NB4 (cell line): ENCODE data around the gene ANKLE1.
A peak's percentile ranks its signal among the peaks of the same experiment; 100 is the strongest.

Experiments
- DNase-seq: peaks from one replicate; pipeline ENCODE4 v3.0.0; 2010; ENCODE audit warnings: low read depth
- H3K4me3 ChIP-seq: one replicate; pipeline ENCODE4 v1.5.1; 2011; ENCODE audit warnings: mild to moderate bottlenecking, low read depth, low read length, moderate library complexity
- MYC ChIP-seq: IDR thresholded peaks from 2 replicates; pipeline ENCODE4 v1.6.1; 2011; ENCODE audit warnings: low read depth, low read length
- POLR2A ChIP-seq: IDR thresholded peaks from 2 replicates; pipeline ENCODE4 v1.6.1; 2011; ENCODE audit warnings: mild to moderate bottlenecking; ENCODE audit not compliant: insufficient read length; ENCODE audit errors: extremely low read depth
- TF ChIP-seq, protein P1 (sequence below): IDR thresholded peaks from one replicate; pipeline ENCODE4 v1.5.1; 2012; ENCODE audit warnings: low read depth, low read length
- TF ChIP-seq, protein P2 (sequence below): IDR thresholded peaks from 2 replicates; pipeline ENCODE4 v1.6.1; 2011; ENCODE audit warnings: low read depth, low read length

Gene ANKLE1

GRCh38 chr19:17279436-17279835 is 2.3 kb upstream of the ANKLE1 start:
- DNase-seq = no peak
- H3K4me3 ChIP-seq = no peak overlapping the region

GRCh38 chr19:17282488-17283125 is 906 bp downstream of the ANKLE1 start:
- H3K4me3 ChIP-seq = peak overlapping the region; percentile 90
- peak; percentile 93 for DNase-seq
- TF ChIP-seq, protein P1, sequence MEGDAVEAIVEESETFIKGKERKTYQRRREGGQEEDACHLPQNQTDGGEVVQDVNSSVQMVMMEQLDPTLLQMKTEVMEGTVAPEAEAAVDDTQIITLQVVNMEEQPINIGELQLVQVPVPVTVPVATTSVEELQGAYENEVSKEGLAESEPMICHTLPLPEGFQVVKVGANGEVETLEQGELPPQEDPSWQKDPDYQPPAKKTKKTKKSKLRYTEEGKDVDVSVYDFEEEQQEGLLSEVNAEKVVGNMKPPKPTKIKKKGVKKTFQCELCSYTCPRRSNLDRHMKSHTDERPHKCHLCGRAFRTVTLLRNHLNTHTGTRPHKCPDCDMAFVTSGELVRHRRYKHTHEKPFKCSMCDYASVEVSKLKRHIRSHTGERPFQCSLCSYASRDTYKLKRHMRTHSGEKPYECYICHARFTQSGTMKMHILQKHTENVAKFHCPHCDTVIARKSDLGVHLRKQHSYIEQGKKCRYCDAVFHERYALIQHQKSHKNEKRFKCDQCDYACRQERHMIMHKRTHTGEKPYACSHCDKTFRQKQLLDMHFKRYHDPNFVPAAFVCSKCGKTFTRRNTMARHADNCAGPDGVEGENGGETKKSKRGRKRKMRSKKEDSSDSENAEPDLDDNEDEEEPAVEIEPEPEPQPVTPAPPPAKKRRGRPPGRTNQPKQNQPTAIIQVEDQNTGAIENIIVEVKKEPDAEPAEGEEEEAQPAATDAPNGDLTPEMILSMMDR = peak; percentile 69
- TF ChIP-seq POLR2A (peak; percentile 48), MYC (peak; percentile 63; the same call in 1 of the 2 replicates)
- TF ChIP-seq, protein P2, sequence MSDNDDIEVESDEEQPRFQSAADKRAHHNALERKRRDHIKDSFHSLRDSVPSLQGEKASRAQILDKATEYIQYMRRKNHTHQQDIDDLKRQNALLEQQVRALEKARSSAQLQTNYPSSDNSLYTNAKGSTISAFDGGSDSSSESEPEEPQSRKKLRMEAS = peak; percentile 81

More at GRCh38 chr19:17279436-17279835, 2.3 kb upstream of the ANKLE1 start:
- TF ChIP-seq, protein P2 = no peak
- TF ChIP-seq POLR2A = no peak
- TF ChIP-seq MYC = no peak
- TF ChIP-seq, protein P1 = no peak

GRCh38 chr19:17283504-17283996 is 1.8 kb downstream of the ANKLE1 start:
- H3K4me3 ChIP-seq = no peak overlapping the region
- TF ChIP-seq, protein P1 = no peak
- TF ChIP-seq, protein P2 = no peak
- no peak for TF ChIP-seq POLR2A
- no peak for TF ChIP-seq MYC
- no peak for DNase-seq

- no peak overlapping the region for H3K4me3 ChIP-seq
- DNase-seq = no peak
- TF ChIP-seq, protein P2 = no peak
- no peak for TF ChIP-seq MYC
- TF ChIP-seq POLR2A = no peak
- TF ChIP-seq, protein P1 = no peak
Observed at GRCh38 chr19:17285415-17286135, 3.9 kb downstream of the ANKLE1 start.

DNA sequence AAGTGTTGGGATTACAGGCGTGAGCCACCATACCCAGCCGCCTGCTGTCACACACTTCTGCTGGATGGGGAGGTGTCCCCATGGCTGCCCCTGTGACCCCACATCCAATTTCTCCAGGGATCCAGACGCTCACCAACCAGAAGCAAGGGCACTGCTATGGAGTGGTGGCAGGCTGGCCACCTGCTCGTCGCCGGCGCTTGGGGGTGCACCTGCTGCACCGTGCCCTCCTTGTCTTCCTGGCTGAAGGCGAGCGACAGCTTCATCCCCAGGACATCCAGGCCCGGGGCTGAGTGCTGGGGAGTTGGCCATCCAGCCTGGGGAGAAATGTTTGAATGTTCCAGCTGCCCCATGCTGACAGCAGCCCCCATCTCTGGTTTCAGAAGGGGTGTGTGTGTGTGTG is 4.6 kb downstream of the ANKLE1 start:
- TF ChIP-seq POLR2A = no peak
- TF ChIP-seq, protein P2 = no peak
- TF ChIP-seq MYC = no peak
- TF ChIP-seq, protein P1 = no peak

More for the DNA sequence above, 4.6 kb downstream of the ANKLE1 start:
- no peak overlapping the region for H3K4me3 ChIP-seq
- no peak for DNase-seq
